Measurements from ENCODE around the gene SPRY1. TPM values are rescaled to one million over a fixed set of nuclear protein-coding genes. Genes with fewer than 3 reads are reported as not detected.

The SPRY1 gene
- total RNA-seq, 1 experiment from 2014 or later = 1.7 TPM

- no peak for DNase-seq (ENCODE audit: extremely low read depth, low read depth)
These were observed 10.3 kb downstream of the SPRY1 start for GRCh38 chr4:123406872-123407271.

GRCh38 chr4:123408471-123409084, 12.0 kb downstream of the SPRY1 start:
- DNase-seq (ENCODE audit: extremely low read depth, low read depth) = no peak

GRCh38 chr4:123409334-123409733, 12.7 kb downstream of the SPRY1 start:
- DNase-seq (ENCODE audit: extremely low read depth, low read depth) = no peak

- no peak for DNase-seq (ENCODE audit: extremely low read depth, low read depth)
These were observed 14.9 kb downstream of the SPRY1 start for GRCh38 chr4:123411514-123411913.

- DNase-seq (ENCODE audit: extremely low read depth, low read depth) = no peak
These were observed 15.5 kb downstream of the SPRY1 start for GRCh38 chr4:123412091-123412505.

GRCh38 chr4:123412700-123413512, 16.3 kb downstream of the SPRY1 start:
- no peak for DNase-seq (ENCODE audit: extremely low read depth, low read depth)

- DNase-seq (ENCODE audit: extremely low read depth, low read depth) = no peak
These were observed 19.0 kb downstream of the SPRY1 start for GRCh38 chr4:123415576-123415975.

GRCh38 chr4:123415977-123416376, 19.4 kb downstream of the SPRY1 start:
- no peak for DNase-seq (ENCODE audit: extremely low read depth, low read depth)

- no peak for DNase-seq (ENCODE audit: extremely low read depth, low read depth)
These were observed 21.2 kb downstream of the SPRY1 start for GRCh38 chr4:123417813-123418212.

- no peak for DNase-seq (ENCODE audit: extremely low read depth, low read depth)
These were observed 21.8 kb downstream of the SPRY1 start for GRCh38 chr4:123418351-123418931.

- no peak for DNase-seq (ENCODE audit: extremely low read depth, low read depth)
These were observed 23.5 kb downstream of the SPRY1 start for GRCh38 chr4:123419885-123420755.

- no peak for DNase-seq (ENCODE audit: extremely low read depth, low read depth)
These were observed 24.8 kb downstream of the SPRY1 start for GRCh38 chr4:123421227-123421936.

GRCh38 chr4:123421937-123422781, 25.6 kb downstream of the SPRY1 start:
- no peak for DNase-seq (ENCODE audit: extremely low read depth, low read depth)

- DNase-seq (ENCODE audit: extremely low read depth, low read depth) = no peak
These were observed 27.2 kb downstream of the SPRY1 start for GRCh38 chr4:123423819-123424218.

- DNase-seq (ENCODE audit: extremely low read depth, low read depth) = no peak
These were observed 31.4 kb downstream of the SPRY1 start for GRCh38 chr4:123427951-123428350.

- no peak for DNase-seq (ENCODE audit: extremely low read depth, low read depth)
These were observed 33.4 kb downstream of the SPRY1 start for GRCh38 chr4:123430031-123430430.

GRCh38 chr4:123430501-123430900, 33.9 kb downstream of the SPRY1 start:
- DNase-seq (ENCODE audit: extremely low read depth, low read depth) = no peak

GRCh38 chr4:123433573-123433972, 37.0 kb downstream of the SPRY1 start:
- no peak for DNase-seq (ENCODE audit: extremely low read depth, low read depth)

GRCh38 chr4:123433976-123434375, 37.4 kb downstream of the SPRY1 start:
- no peak for DNase-seq (ENCODE audit: extremely low read depth, low read depth)
